NCI-H2196 treated with DMSO at 0.1 percent for 48 hours (cell line): ENCODE data around the gene TMEM114.

Source experiments
- DNase-seq: peaks from one replicate; lab custom pipeline; 2025; ENCODE audit not compliant: unreplicated experiment; lab: John Stamatoyannopoulos, UW

The TMEM114 gene

GRCh38 chr16:8589900-8590688 is at the start of gene TMEM114:
TSS of gene TMEM114 (minus strand) at chr16:8590511. CDS start at chr16:8589838, 673 bp downstream.
- DNase-seq, result no peak

DNA sequence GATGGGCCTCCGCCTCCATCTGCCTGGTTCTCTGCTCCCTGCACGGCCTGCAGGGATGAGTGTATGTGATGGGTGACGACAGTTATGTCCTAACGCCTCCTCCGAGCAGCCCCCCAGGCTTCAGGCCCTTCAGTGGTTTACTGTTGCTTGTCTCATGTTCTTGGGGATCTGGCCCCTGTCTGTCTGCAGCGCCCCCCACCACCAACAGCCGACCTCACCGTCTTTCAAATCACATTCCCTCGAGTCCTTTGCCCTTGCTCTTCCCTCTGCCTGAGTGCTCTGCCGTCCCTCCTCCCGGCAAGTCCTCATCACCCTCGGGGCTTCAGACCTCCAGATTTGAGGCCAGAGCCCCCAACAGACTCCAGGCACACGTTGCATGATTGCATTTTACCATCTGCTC is 49.4 kb upstream of the TMEM114 start:
- DNase-seq, result no peak

DNA sequence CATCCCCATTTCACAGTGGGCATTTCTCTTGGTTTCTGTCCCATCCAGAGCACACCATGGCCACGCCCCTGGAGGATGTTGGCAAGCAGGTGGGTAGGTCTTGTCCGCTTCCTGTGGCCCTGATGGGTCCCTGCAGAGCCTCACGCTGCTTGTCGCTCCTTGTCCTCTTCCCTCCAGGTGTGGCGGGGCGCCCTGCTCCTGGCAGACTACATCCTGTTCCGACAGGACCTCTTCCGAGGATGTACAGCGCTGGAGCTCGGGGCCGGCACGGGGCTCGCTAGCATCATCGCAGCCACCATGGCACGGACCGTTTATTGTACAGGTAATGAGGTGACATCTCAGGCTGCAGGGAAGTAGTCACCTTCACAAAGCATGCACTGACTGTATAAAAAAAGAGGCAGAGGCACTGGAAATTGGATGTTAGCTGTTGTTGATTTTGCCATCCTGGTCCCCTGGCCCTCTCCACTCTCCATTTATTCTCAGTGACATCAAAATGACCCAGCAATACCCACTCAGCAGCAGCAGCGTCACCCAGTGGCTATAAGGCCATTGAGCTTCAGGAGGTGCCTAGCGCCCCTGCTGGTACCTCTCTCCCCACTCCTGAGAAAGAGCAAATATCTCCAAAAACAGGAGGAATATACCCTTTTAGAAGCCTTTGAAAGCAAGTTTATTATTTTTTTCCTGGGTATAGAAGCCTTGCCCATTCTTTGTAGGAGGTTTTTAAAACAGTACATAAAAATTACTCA is 44.9 kb upstream of the TMEM114 start:
- DNase-seq, result no peak

GRCh38 chr16:8632675-8633182 is 42.4 kb upstream of the TMEM114 start:
- DNase-seq, result no peak

DNA sequence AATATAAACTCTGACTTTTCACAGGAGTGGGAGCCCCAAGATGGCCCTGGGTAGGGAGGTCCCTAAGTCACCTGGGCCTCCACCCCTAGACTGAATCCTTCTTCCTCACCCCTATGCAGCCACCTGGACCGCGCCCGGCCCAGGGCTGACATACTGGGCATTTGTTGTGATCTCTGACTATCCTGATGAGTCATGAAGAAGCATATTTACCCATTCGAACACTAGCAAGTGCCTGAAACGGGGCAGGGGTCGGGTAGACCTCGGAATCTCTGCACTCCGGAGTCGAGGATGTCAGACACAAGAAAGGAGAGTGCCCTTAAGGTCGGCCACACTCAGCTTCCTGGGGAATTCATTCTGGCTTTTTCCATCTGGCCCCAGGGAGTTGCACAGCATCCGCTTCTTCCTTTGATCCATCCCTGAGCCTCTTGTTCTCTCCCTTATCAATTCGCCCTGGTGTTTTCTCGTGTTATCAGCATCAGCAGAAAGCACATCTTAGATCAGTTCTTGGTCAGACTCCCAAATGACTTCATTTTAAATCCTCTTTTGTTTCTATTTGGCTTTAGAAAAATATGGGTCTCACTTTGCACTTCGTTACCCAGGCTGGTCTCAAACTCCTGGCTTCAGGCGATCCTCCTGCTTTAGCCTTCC is 41.6 kb upstream of the TMEM114 start:
- DNase-seq, result no peak

DNA sequence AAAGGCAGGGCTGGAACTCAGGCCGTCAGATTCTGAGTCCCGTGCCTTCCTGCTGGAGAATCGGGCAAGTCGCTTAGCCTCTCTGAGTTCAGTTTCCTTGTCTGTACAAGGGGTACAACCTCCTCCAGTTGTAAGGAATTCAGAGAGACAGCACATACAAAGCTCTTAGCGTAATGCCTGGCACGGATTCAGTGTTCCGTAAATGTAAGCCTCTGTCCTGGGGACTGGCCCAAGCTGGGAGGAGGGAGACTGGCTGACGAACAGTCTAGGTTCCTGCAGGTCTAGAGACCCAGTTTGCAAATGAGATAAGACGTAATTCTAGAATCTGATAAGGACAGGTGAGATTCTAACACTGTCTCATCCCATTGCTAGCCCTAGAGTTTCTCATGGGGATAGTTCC is 41.1 kb upstream of the TMEM114 start:
- DNase-seq, result no peak

GRCh38 chr16:8630255-8630953 is 40.1 kb upstream of the TMEM114 start:
- no peak for DNase-seq

GRCh38 chr16:8628981-8629725 is 38.8 kb upstream of the TMEM114 start:
- DNase-seq, result no peak

GRCh38 chr16:8627456-8627855 is 37.1 kb upstream of the TMEM114 start:
- no peak for DNase-seq

DNA sequence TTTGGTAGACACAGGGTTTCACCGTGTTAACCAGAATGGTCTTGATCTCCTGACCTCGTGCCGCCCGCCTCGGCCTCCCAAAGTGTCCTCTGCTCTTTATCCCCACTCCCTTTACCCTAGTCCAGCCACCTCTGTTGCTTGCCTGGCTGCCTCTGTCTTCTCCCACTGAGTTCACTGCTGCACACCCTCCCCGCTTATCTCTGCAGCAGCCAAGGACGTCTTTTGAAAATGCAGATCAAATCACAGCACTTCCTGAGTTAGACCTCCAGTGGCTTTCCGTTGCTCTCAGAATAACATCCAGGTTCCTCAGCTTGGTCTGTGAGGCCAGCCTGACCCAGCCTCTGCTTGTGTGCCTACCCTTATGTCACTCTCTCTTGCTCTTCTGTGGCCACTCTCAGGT is 36.6 kb upstream of the TMEM114 start:
- no peak for DNase-seq

DNA sequence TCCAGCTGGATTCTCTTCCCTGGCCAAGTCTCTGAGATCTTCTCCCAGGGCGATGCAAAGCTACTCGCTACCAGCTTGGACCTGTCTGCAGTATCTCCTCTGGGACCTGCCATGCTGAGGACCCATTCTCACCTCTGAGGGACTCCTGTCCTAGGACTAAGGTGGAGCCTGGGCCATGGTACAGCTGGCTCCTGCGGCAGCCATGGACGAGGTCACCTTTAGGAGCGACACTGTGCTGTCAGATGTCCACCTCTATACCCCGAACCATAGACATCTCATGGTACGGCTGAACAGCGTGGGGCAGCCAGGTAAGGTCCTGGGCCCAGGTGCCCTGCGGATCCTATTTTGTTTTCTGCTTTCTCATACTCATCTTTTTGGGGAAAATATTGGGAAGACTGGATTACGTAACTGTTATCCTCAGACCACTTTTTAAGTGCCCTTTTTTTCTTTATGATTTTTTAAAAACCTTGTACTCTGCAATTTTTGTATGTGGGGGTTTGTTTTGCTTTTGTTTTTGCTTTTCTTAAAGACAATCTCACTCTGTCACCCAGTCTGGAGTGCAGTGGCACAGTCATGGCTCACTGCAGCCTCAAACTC is 35.3 kb upstream of the TMEM114 start:
- no peak for DNase-seq

GRCh38 chr16:8623634-8624033 is 33.3 kb upstream of the TMEM114 start:
- DNase-seq, result no peak

DNA sequence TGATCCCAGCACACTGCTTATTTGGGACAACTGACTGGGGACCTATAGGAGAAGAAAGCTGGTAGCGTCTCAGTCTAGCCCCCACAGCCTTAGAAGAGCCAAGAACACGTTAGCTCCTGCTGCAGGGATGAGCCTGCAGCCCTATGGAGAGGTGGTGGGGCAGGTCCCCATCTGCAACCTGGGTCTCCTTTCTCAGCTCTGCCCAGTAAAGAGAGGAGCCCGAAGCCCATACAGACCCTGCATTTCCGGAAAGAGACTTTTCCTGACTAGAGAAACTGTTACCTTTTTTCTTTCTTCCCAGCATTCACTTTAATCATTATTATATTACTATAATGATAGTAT is 32.0 kb upstream of the TMEM114 start:
- DNase-seq, result no peak

DNA sequence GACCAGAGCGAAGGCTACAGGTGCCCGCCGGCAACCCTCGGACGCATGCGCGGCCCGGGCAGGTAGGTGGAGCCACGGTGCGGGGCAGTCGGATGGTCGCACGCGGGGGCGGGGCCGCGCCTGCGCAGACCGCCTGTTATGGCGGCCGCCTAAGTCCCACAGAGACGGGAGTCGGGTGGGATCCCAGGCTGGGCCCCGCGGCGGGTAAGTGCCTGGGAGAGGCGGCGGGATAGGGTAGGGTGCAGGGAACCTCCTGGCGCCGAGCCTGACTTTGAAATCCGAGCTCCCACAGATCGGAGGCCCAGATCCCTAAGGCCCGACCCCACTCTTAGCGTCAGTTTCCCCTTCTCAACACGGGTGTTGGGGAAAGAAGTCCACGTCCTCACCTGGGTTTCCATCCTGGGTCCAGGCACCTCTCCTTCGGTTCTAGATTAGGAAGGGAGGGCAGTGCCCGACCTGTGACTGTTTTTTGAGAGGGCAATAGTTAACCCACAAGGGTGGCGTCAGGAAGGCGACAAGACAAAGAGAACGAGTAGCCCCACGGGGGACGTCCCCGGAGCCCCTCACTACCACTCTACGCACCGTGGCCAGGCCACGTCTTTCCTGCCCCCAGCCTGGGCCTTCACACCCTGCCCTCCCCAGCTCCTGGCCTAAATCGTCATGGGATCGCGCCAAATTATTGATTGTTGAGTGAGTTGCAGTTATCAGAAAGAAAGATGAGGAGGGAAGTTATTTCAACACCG is 31.4 kb upstream of the TMEM114 start, which contains the start of gene METTL22:
METTL22 (plus strand) TSS at position 127 of the 743 bp plus-strand sequence. CDS start 3,968 bp downstream, outside the sequence.
- DNase-seq, result peak; percentile 72

- DNase-seq, result no peak
Measured at GRCh38 chr16:8621222-8621571, 30.9 kb upstream of the TMEM114 start.

GRCh38 chr16:8620535-8620934 is 30.2 kb upstream of the TMEM114 start:
- DNase-seq, result no peak

- DNase-seq, result no peak
Measured at GRCh38 chr16:8619671-8620370, 29.5 kb upstream of the TMEM114 start.

DNA sequence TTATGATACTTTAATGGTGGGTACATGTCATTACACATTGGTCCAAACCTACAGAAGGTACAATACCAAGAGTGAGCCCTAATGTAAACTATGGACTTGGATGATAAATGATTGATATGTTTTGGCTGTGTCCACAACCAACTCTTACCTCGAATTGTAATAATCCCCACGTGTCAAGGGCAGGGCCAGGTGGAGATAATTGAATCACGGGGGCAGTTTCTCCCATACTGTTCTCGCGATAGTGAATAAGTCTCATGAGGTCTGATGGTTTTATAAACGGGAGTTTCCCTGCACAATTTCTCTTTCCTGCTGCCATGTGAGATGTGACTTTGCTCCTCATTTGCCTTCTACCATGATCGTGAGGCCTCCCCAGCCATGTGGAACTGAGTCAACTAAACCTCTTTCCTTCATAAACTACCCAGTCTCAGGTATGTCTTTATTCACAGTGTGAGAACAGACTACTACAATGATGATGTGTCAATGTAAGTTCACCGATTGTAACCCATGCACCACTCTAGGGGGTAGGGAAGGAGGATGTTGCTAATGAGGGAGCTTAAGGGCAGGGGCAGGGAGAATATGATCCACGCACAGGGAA is 24.2 kb upstream of the TMEM114 start:
- DNase-seq, result no peak
